MV-4-11 (cell line): ENCODE results near the gene POLR2C.
"Not testable (repeated sequence)": the region's sequence is repeated elsewhere in the genome, so short reads cannot be mapped to it uniquely, and the experiment has no call there.

ENCODE experiments used
- DNase-seq: peaks from one replicate; lab custom pipeline; 2025; lab: John Stamatoyannopoulos, UW

POLR2C gene

GRCh38 chr16:57462209-57462977 lies at the start of gene POLR2C:
POLR2C (plus strand) TSS chr16:57462679; CDS start chr16:57462725, 46 bp downstream.
- DNase-seq = peak; percentile 79

- DNase-seq = peak; percentile 65
These were observed 49.2 kb upstream of the POLR2C start for GRCh38 chr16:57413301-57413730.

GRCh38 chr16:57413733-57414132 lies 48.7 kb upstream of the POLR2C start:
- DNase-seq = no peak

- DNase-seq = no peak
These were observed 46.4 kb upstream of the POLR2C start for GRCh38 chr16:57416084-57416483.

DNA sequence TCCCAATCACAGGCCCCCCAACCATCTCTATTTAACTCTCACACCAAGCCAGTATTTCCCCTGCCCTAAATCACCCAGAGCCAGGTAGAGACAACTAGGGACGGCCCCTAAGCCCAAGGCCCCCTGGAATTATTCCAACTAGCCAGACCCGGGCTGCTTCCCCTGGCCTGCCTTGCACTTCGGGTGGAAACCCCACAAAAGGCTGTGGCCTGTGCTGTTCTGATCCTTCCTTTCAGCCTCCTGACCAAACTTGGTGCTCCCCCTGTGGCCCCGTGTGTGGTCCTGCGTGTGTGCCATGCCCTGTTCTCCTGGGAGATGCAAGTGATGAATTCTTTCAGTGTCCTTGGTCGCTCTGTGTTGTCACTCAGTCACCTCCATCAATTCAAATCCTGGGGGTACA lies 43.0 kb upstream of the POLR2C start:
- no peak for DNase-seq

GRCh38 chr16:57422026-57422944 lies 40.2 kb upstream of the POLR2C start:
- DNase-seq = peak; percentile 44

DNA sequence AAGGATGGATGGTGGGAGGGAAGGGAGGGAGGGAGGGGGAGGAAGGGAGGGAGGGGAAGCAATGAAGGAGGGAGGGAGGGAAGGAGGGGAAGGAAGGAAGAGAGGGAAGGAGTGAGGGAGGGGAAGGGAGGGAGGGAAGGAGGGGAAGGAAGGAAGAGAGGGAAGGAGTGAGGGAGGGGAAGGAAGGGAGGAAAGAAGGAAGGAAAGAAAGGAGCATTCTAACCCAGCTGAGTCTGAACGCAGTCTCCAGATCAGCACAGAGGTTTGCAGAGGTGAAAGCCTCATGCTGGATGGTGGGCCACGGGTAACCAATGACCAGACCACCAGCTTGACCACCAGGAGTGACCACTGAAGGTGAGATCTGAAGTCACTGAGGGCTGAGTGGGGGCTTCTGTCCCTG lies 39.3 kb upstream of the POLR2C start:
- no peak for DNase-seq

DNA sequence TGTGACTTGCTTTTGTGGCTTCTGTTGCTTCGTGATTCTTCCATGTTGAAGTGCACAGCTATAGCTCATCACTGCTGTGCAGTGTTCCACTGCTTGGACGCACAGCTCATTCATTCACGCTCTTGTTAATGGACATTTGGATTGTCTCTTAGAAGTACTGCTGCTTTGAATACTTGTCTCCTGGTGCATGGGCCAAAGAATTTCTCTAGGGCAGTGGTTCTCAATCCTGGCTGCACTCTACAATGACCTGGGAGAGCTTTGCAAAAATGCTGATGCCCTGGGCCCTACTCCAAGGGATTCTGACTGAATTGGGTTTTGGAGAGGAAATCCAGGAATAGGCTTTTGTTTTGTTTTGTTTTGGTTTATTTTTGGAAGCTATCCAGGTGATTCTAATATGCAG lies 37.9 kb upstream of the POLR2C start:
- no peak for DNase-seq

DNA sequence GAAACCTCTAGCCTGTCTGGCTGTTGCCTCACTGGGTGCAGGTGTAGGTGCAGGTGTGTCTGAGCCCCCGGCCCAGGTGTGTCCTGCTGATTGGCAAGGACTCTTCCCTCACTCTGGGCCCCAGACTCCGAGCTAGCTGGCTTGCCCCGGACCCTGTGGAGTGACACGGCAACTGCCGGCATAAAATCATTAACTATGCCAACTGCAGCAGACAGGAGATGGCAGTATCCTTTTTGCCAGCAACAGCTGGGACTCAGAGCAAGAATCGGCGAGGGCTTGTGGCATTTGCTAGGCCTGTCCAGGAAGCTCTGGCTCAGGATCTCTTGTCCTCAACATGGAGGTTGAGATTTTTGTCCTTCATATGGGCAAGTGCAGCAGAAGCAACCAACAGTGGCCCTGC lies 36.1 kb upstream of the POLR2C start:
- no peak for DNase-seq

DNA sequence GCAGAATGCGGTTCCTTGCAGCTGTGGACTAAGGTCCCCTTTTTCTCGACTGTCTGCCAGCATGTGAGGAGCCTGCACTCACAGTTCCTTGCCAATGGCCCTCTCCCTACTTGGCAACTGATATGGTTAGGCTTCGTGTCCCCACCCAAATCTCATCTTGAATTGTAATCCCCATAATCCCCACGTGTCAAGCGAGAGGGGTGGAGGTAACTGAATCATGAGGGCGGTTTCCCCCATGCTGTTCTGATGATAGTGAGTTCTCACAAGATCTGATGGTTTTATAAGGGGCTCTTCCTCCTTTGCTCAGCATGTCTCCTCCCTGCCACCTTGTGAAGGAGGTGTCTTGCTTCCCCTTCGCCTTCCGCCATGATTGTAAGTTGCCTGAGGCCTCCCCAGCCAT lies 35.2 kb upstream of the POLR2C start:
- no peak for DNase-seq

- no peak for DNase-seq
These were observed 34.7 kb upstream of the POLR2C start for GRCh38 chr16:57427824-57428223.

DNA sequence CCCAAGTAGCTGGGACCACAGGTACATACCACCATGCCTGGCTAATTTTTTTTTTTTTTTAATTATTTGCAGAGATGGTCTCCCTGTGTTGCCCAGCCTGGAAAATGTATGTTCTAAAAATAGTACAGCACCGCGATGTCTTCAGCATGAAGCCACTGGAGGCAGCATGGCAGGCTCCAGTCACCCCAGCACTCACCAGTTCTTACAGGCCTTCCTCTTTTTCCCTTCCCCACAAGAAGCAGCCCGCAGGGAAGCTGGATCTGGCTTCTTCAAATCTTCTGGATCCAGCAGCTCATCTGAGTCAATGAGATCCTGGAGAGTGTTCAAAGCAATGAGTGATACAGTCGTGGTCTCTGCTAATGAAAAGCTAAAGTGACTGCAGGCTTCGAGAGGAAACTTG lies 31.5 kb upstream of the POLR2C start:
- DNase-seq = peak; percentile 54

DNA sequence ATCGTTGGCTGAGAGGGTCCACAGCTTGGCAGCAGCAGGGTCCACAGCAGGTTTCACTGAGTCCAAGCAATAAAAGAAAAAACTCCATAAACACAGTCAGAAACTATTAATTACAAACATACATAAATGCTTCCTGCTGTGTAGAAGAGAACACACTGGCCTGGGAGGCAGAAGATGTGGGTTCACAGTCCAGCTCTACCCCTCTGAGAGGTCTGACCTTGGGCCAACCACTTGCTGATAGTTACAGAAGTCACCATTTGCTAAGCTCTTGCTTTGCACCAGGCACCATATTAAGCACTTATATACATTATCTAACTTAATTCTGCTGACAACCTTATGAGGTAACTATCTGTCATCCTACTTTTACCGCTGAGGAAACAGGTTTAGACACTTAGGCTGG lies 30.0 kb upstream of the POLR2C start:
- DNase-seq = no peak

DNA sequence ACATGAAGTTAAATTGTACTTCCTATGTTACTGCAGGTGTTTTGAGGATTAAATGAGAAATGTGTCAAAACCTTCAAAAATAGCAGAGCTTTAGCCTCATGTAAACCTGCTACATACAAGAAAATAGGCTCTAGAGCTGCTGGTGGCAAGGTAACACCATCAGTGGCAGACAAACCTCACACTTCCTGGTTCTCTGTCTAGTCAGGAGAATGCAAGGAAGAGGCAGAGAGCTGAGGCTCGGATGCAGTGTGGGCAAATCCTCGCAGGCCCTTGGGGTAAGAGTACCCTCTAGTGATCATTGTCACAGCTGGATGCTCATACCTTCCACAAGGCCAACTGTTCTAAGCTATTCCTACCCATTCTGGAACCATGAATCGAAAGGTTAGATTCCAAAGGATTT lies 29.5 kb upstream of the POLR2C start:
- no peak for DNase-seq

GRCh38 chr16:57434003-57434402 lies 28.5 kb upstream of the POLR2C start:
- DNase-seq = no peak

GRCh38 chr16:57435838-57436237 lies 26.6 kb upstream of the POLR2C start:
- DNase-seq = no peak

DNA sequence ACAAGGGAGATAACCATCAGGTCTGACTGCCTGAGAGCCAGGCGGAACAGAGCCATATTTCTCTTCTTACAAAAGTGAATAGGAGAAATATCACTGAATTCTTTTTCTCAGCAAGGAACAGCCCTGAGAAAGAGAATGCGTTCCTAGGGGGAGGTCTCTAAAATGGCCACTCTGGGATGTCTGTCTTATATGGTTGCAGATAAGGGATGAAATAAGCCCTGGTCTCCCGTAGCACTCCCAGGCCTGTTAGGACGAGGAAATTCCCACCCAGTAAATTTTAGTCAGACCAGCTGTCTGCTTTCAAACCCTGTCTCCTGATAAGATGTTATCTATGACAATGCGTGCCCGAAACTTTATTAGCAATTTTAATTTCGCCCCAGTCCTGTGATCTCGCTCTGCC lies 22.5 kb upstream of the POLR2C start:
- DNase-seq = not testable (repeated sequence)

- not testable (repeated sequence) for DNase-seq
These were observed 21.9 kb upstream of the POLR2C start for GRCh38 chr16:57440551-57440950.

DNA sequence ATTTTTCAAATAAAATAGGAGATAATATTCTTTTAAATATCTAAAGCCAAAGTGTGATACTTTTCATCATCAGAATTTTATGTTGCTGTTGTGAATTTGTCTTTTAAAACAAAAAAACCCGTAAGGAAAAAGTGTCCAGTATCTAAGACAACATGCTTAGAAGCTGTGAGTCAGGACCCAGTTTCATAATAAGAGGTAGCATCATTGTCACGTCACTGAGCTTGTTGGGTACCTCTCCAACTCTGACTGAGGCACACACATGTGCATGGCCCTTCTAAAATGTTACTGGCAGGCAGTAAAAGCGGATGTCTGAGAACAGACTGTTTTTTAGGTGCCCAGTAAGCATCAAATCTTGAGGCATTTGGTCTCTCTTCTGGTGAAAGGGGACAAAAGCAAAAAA lies 17.8 kb upstream of the POLR2C start:
- no peak for DNase-seq

GRCh38 chr16:57445510-57445909 lies 17.0 kb upstream of the POLR2C start:
- no peak for DNase-seq

- peak; percentile 31 for DNase-seq
These were observed 15.8 kb upstream of the POLR2C start for GRCh38 chr16:57446531-57447185.

- peak; percentile 87 for DNase-seq
These were observed 15.1 kb upstream of the POLR2C start, which contains the start of the genes CIAPIN1 and COQ9 for GRCh38 chr16:57447186-57447962. CIAPIN1 (minus strand) TSS chr16:57447385; CDS start chr16:57440928, 6,457 bp downstream. COQ9 (plus strand) TSS chr16:57447479; CDS start chr16:57447506, 27 bp downstream.
